K562 (cell line): ENCODE data around the gene COLEC12. TPM values are rescaled to one million over a fixed set of nuclear protein-coding genes. Genes with fewer than 3 reads are reported as not detected.

Source experiments
- ATAC-seq: fragments of 200-7000 bp; cut with Tn5 transposase; 3 replicates; pipeline ENCODE4 v1.9.1; 2020; ENCODE audit warnings: moderate library complexity
- BruUV-seq: library from RNA; stranded (reverse); fragments of 400-500 nt; replicated peaks from 2 replicates; lab custom pipeline; 2021; lab: Mats Ljungman, UMichigan
- CTCF ChIA-PET: fragments of 300-600 bp; formaldehyde crosslinking; extraction: SDS; loops from one replicate; lab custom pipeline; 2021; ENCODE audit warnings: low intra/inter-chr PET ratio; lab: Yijun Ruan, JAX
- POLR2A ChIA-PET: fragments of 300-600, 350-650 bp; sonication (Branson Sonifier 250); formaldehyde crosslinking; extraction: SDS; loops from one replicate; lab custom pipeline; 2021; ENCODE audit warnings: antibody characterized with exemption, inconsistent platforms; lab: Yijun Ruan, JAX
- DNase-seq, 4 experiments: peaks; one replicate each; pipeline versions ENCODE4 v3.0.0 to v3.0.0-alpha.2; 2011 to 2018; ENCODE audit warnings: low spot score in 3 of 4, mixed read lengths in 3 of 4; ENCODE audit errors: extremely low read depth in 1 of 4
- FAIRE-seq: peaks from 2 replicates; lab custom pipeline; 2011; peaks lifted over from hg19 to GRCh38; lab: Jason Lieb, UNC
- H2AFZ ChIP-seq: 2 replicates; pipeline ENCODE4 v1.6.0; 2011; ENCODE audit warnings: low read depth, low read length, control low read depth, inconsistent platforms
- H3K27ac ChIP-seq: fragments of 200-600 bp; 3 replicates; pipeline ENCODE4 v1.8.0; 2011; ENCODE audit warnings: low read depth, mild to moderate bottlenecking, control low read depth, inconsistent platforms, low read length, moderate library complexity, mixed read lengths; ENCODE audit errors: extremely low read depth
- H3K27me3 ChIP-seq, 2 experiments: fragments of 300-600 bp in 1 of 2; 2 replicates in 1 of 2; 3 replicates in 1 of 2; pipeline versions ENCODE4 v1.6.0 to v1.8.0; 2011; ENCODE audit warnings: inconsistent platforms in 2 of 2, low read length in 2 of 2, mild to moderate bottlenecking in 1 of 2, mixed read lengths in 1 of 2, moderate library complexity in 1 of 2; ENCODE audit not compliant: control insufficient read depth in 2 of 2, insufficient read depth in 2 of 2
- H3K36me3 ChIP-seq: fragments of 300-600 bp; 3 replicates; pipeline ENCODE4 v1.8.0; 2011; ENCODE audit warnings: mild to moderate bottlenecking, low read length, inconsistent platforms; ENCODE audit not compliant: control insufficient read depth, insufficient read depth
- H3K4me1 ChIP-seq, 2 experiments: fragments of 200-600 bp in 1 of 2; replicated peaks in 1 of 2; 2 replicates in 1 of 2; 3 replicates in 1 of 2; pipeline versions ENCODE4 v1.5.1 to v1.8.0; 2011; ENCODE audit warnings: inconsistent platforms in 2 of 2, low read length in 2 of 2, mild to moderate bottlenecking in 1 of 2, mixed read lengths in 1 of 2, moderate library complexity in 1 of 2; ENCODE audit not compliant: control insufficient read depth in 2 of 2, insufficient read depth in 2 of 2
- H3K4me2 ChIP-seq: 2 replicates; pipeline ENCODE4 v1.6.1; 2011; ENCODE audit warnings: low read length, control low read depth, inconsistent platforms, mixed read lengths; ENCODE audit not compliant: insufficient read depth
- H3K4me3 ChIP-seq: fragments of 200-600 bp; sonication (generic), shearing (Covaris generic); 2 replicates; pipeline ENCODE4 v1.5.1; 2016; ENCODE audit warnings: control low read depth, inconsistent platforms
- H3K79me2 ChIP-seq: fragments of 200-600 bp; 3 replicates; pipeline ENCODE4 v1.8.0; 2011; ENCODE audit warnings: low read length, inconsistent platforms; ENCODE audit not compliant: control insufficient read depth, insufficient read depth
- H3K9ac ChIP-seq, 2 experiments: 2 replicates each; pipeline versions ENCODE4 v1.6.0 to v1.6.1; 2011; ENCODE audit warnings: low read depth in 2 of 2, low read length in 2 of 2, control low read depth in 1 of 2, inconsistent platforms in 1 of 2, mild to moderate bottlenecking in 1 of 2, mixed read lengths in 1 of 2; ENCODE audit not compliant: insufficient read depth in 1 of 2
- H3K9me1 ChIP-seq: one replicate; pipeline ENCODE4 v1.6.0; 2011; ENCODE audit warnings: inconsistent platforms, mild to moderate bottlenecking, low read length, moderate library complexity; ENCODE audit not compliant: control insufficient read depth, insufficient read depth
- H3K9me3 ChIP-seq: replicated peaks from 2 replicates; pipeline ENCODE4 v1.5.1; 2011; ENCODE audit warnings: low read depth, low read length, inconsistent platforms; ENCODE audit not compliant: control insufficient read depth, insufficient read depth
- H4K20me1 ChIP-seq: replicated peaks from 2 replicates; pipeline ENCODE4 v1.6.1; 2011; ENCODE audit warnings: low read length, inconsistent platforms, mixed read lengths; ENCODE audit not compliant: control insufficient read depth, insufficient read depth
- BCOR ChIP-seq: fragments of 450-650 bp; IDR thresholded peaks from 2 replicates; pipeline ENCODE4 v1.6.1; 2016
- CBX2 ChIP-seq: fragments of 200-600 bp; sonication (generic); IDR thresholded peaks from one replicate; pipeline ENCODE4 v1.6.1; 2012; ENCODE audit warnings: mild to moderate bottlenecking, low read length, inconsistent platforms; ENCODE audit not compliant: insufficient read depth, poor library complexity, severe bottlenecking
- CREB1 ChIP-seq, 2 experiments: sonication (generic) in 1 of 2; formaldehyde crosslinking in 1 of 2; IDR thresholded peaks; 2 replicates each; pipeline versions ENCODE4 v1.6.1 to v1.8.0; 2012 to 2022; ENCODE audit warnings: inconsistent platforms in 1 of 2, mild to moderate bottlenecking in 1 of 2, missing genetic modification reagents in 1 of 2, moderate library complexity in 1 of 2
- GATA2 ChIP-seq: sonication (generic); formaldehyde crosslinking; IDR thresholded peaks from 2 replicates; pipeline ENCODE4 v1.4.0; 2020; ENCODE audit warnings: mild to moderate bottlenecking, missing genetic modification reagents
- HLTF ChIP-seq: fragments of 450-650 bp; IDR thresholded peaks from 2 replicates; pipeline ENCODE4 v1.6.1; 2016
- HMGXB4 ChIP-seq: sonication (generic); formaldehyde crosslinking; IDR thresholded peaks from 2 replicates; pipeline ENCODE4 v1.8.1; 2023; ENCODE audit warnings: mild to moderate bottlenecking, missing genetic modification reagents
- MAFK ChIP-seq: IDR thresholded peaks from 2 replicates; pipeline ENCODE4 v1.6.1; 2011; ENCODE audit warnings: low read length, improper control_type of control experiment
- MXI1 ChIP-seq: IDR thresholded peaks from 2 replicates; pipeline ENCODE4 v1.6.1; 2011; ENCODE audit warnings: low read depth, mild to moderate bottlenecking, improper control_type of control experiment, low read length
- OTX1 ChIP-seq: fragments of 450-650 bp; formaldehyde crosslinking; IDR thresholded peaks from 2 replicates; pipeline ENCODE4 v1.4.0; 2022; ENCODE audit warnings: mild to moderate bottlenecking
- PPARD ChIP-seq: fragments of 250-450 bp; sonication (Bioruptor Pico); IDR thresholded peaks from 2 replicates; pipeline ENCODE4 v1.8.0; 2022; ENCODE audit warnings: inconsistent platforms, mild to moderate bottlenecking, moderate library complexity
- ZNF124 ChIP-seq: sonication (generic); formaldehyde crosslinking; IDR thresholded peaks from 2 replicates; pipeline ENCODE4 v1.8.1; 2022; ENCODE audit warnings: missing genetic modification reagents
- WGBS: fragments of 100-300 bp; shearing (Covaris generic); methylation state at CpG from one replicate; pipeline ENCODE4 v1.1.6; 2016; ENCODE audit warnings: low coverage, mixed read lengths; ENCODE audit not compliant: insufficient coverage; ENCODE audit errors: missing lambda C conversion rate; 5-methylcytosine and 5-hydroxymethylcytosine counted together
- in situ Hi-C: fragments of 300-500 bp; cut with MboI; formaldehyde crosslinking; loops from 4 replicates; pipeline ENCODE4 v1.15.0; 2018; ENCODE audit warnings: inconsistent platforms, mixed read lengths
- intact Hi-C: fragments of 100-400 bp; cut with micrococcal nuclease; formaldehyde crosslinking; loops from 2 replicates; pipeline ENCODE4 v1.14.2; 2022
- polyA plus RNA-seq, 8 experiments: library from polyadenylated mRNA; depleted of rRNA in 4 of 8; stranded (reverse) in 5 of 8; unstranded in 3 of 8; fragments of >200 nt; fragmentation: Nextera tagmentation in 2 of 8; fragmentation: Illumina TruSeq in 1 of 8; extraction: Ambion mirVana in 2 of 8; extraction: Trizol in 1 of 8; gene quantifications; 2 replicates each; pipeline versions ENCODE4 v1.2.1 to v1.2.3, GENCODE V29; 2011 to 2014; ENCODE audit warnings: inconsistent platforms in 1 of 8, missing spikeins in 1 of 8
- total RNA-seq, 7 experiments: library from RNA; depleted of rRNA in 6 of 7; stranded (reverse); fragments of >200 nt in 6 of 7; fragmentation: Illumina TruSeq in 2 of 7; extraction: Trizol in 2 of 7; gene quantifications; 2 replicates each; pipeline versions ENCODE4 v1.2.1 to v1.2.3, GENCODE V29; 2011 to 2021; ENCODE audit warnings: low replicate concordance in 1 of 7

The COLEC12 gene
- total and polyA plus RNA-seq, 9 of the 15 experiments (the other 6 are each of a cell fraction or from before 2014, with no cell fraction given), result 0.04 TPM; not detected in 8

DNA sequence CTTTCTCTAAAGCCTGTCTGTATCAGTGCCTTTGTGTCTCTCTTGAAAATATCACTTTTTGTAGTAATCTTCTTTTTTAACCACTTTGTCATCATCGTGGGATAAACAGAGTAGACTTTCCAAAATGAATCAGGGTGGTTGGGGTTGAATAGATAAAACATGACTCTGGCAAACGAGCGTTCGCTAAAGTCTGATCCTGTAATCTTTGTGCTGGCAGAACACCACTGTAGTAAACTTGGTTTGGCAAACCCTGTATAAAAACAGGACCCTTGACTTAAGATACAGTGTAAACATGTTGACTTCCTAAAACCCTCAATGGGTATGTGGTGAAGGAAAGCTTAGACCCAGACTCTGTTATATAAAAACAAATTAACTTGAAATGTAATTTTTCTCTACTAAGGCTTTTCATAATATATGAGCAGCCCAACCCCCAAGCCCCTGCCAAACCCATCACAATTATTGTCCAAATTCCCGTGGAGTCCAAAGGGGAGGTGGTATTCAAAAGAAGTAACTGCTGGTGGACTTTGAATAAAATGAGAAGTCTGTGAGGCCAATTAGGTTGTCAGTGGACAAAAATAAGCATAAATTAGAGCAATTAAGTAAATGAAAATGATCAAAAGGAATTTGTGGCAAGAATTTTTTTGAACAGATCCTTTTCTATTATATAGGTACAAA, 52.2 kb downstream of the COLEC12 start:
- Histone ChIP-seq H3K9me3 (no peaks in the 10 kb centered on the region), H3K9me1 (no peaks in the 10 kb centered on the region), H3K27me3 (peaks cover 19 to 30% of the 10 kb centered on the region in 2 experiments; a peak in 4 of 5 replicates), H3K79me2 (no peaks in the 10 kb centered on the region), H3K4me2 (no peak overlapping the region), H3K9ac (no peak overlapping the region), H3K27ac (no peak overlapping the region), H3K4me1 (no peaks in the 10 kb centered on the region), H2AFZ (no peak overlapping the region), H4K20me1 (no peaks in the 10 kb centered on the region), H3K4me3 (no peak overlapping the region), H3K36me3 (no peaks in the 10 kb centered on the region)
- TF ChIP-seq CREB1 (IDR thresholded peaks at IDR 0.05) (no peak), CREB1 (CRISPR knock-in tag; IDR thresholded peaks at IDR 0.05) (no peak), PPARD (CRISPR knock-in tag) (no peak), MXI1 (no peak), CBX2 (no peak), ZNF124 (CRISPR knock-in tag) (no peak), GATA2 (CRISPR knock-in tag) (no peak), MAFK (no peak), OTX1 (CRISPR knock-in tag) (no peak), HMGXB4 (CRISPR knock-in tag) (no peak), HLTF (no peak), BCOR (no peak)
- ChIA-PET POLR2A (no interaction called here), CTCF (no interaction called here)
- FAIRE-seq, result no peak
- intact Hi-C loops, result no loop called here
- 1% methylated on average over 5 of the region's 5 CpGs for WGBS
- in situ Hi-C loops, result no loop called here
- ATAC-seq, result no peak
- no peak for DNase-seq
- no TSS peak for BruUV-seq
